Islet precursor cell (in vitro differentiated cells): ENCODE data around the gene FMN1.
A peak's percentile ranks its signal among the peaks of the same experiment; 100 is the strongest.

Experiments used
- DNase-seq: peaks from one replicate; pipeline ENCODE4 v3.0.0-alpha.2; 2018

The FMN1 gene

DNA sequence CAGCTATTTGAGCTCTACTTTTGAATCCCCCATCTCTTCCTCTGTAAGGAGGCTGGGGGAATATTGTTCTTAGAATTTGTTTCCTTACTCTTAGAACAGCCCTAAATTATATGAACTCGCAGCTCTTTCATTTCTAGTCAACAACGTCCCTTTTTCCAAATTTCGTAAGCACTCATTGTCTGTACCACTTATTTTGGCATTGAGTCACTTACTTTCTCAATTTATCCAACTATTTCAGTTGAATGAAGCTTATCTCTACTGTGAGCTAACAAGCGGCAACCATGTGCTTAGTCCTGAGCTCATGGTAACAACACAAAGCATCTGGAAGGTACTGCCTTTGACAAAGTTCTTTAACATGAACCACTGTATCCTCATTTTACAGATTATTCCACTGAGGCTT, 285.6 kb downstream of the FMN1 start:
- no peak for DNase-seq

DNA sequence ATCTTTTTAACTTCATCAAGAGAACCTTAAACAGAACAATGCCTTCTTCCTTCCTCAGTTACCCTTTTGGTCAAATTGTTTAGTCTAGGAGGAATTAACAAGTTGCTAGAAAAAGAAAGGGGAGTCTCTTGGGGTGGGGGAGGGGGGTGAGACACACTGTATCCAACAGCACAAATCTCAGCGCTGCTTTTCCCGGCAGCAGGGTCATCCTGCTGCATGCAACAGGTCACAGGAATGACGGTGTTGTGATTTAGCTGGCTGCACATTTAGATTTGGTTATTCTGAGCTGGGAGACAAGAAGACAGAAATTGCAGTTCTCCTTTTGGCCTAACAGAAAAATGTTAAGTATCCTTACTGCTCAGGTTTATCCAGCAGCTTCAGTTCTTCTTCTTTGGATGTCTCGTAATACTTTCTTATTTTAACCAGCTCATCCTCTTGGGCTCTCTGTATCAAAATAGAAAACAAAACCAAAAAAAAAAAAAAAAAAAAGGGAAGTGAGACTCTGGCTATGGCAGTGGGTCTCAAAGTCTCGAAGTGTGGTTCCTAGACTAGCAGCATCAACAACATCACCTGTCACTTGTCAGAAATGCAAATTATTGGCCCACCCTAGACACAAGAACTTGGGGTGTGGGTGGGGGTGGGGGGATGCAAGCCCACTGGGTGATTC, 286.2 kb downstream of the FMN1 start:
- DNase-seq = no peak

DNA sequence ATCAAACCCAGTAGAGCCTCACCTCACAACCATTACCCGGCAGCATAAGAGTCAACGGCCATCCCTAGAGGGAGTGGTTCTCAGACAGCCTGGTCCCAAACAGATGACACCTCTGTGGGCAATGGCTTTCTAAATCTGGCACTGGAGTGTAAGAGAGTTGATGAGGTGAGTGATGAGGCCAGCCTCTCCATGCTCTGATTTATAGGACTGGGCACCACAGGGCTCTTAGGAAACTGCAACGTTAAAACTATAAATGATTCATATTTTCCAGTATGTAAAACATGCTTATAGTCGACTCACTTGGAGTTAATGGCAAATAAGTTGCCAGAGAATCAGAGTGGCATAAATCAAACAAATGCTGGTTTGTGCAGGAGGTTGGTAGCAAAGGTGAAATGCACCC, 289.0 kb downstream of the FMN1 start:
- no peak for DNase-seq

GRCh38 chr15:32904448-32904847, 290.1 kb downstream of the FMN1 start:
- DNase-seq = no peak

- no peak for DNase-seq
These were observed 290.8 kb downstream of the FMN1 start for GRCh38 chr15:32903591-32904290.

- DNase-seq = no peak
These were observed 292.5 kb downstream of the FMN1 start for GRCh38 chr15:32901995-32902394.

DNA sequence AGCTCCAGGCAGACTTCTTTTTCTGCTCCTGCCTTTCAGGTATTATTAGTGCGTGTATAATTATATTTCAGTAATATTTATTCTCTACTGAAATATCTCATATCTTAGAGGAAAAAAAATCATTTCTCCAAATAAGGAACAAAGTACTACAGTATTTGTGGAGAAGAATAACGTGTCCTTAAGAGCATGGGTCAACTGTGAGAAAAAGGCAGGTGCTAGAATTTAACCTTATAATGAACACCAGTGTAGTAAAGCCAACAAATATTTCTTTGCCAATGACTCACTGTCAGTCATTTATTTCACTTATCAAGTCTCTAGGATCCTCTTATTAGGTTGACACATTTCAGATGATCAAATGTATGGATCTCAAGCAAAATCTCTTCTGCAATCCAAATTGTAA, 293.3 kb downstream of the FMN1 start:
- no peak for DNase-seq

- peak; percentile 81 for DNase-seq
These were observed 295.4 kb downstream of the FMN1 start for GRCh38 chr15:32899126-32899596.

DNA sequence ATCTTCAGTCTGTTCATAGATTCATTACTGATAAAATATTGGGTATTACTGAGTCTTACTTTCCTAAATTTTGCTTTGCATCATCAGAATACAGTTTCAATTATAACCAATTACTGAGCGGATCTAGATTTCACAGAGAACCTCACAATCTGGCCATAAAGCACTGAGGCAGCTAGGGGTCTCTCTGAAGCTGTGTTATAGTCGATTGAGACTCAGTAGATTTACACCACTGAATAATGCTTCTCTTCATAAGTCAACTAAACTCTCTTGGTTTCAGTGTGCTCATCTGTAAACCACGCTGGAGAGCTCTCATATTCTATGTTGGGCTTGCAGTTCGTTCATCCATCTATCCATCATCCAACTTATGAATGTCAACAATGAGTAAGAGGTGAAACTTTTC, 296.1 kb downstream of the FMN1 start:
- no peak for DNase-seq

DNA sequence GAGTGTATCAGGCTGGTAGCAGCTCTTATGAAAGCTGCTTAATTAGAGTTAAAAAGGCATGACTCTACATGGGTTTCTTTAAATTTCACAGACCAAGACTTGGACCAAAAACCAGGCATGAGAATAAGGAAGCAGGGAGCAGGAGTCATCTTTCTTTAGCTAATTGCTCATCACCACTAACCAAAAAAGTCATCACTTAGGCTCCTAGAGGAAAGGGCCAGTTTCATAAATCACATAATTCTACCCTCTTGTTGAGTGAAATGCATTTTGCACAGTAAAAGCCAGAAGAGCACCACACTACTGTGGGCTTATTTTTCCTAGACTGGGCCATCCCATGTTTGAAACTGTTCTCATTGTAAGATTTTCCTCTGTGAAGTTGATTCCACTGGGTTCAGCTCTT, 301.1 kb downstream of the FMN1 start:
- no peak for DNase-seq

- DNase-seq = no peak
These were observed 305.3 kb downstream of the FMN1 start for GRCh38 chr15:32889214-32889613.

GRCh38 chr15:32888221-32888761, 306.2 kb downstream of the FMN1 start:
- no peak for DNase-seq

- no peak for DNase-seq
These were observed 307.4 kb downstream of the FMN1 start for GRCh38 chr15:32887090-32887489.

GRCh38 chr15:32886459-32886858, 308.1 kb downstream of the FMN1 start:
- no peak for DNase-seq

DNA sequence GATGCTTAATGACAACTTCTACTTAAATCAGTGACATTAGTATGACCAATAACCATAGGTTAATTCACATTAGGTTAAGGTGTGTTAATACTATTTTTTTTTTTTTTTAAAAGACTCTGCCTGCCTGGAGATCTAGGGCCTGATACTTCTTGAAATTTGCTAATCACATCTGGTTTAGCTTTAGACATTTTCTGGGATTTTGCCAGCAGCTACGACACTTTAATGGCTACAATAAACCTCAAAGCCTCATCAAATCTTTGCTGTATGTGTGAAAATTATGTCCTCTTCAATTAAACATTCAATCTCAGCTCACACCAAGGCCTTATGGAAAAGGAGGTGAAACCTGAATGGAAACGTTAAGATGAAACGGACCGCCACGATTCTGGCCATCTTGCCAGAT, 308.8 kb downstream of the FMN1 start:
- no peak for DNase-seq

DNA sequence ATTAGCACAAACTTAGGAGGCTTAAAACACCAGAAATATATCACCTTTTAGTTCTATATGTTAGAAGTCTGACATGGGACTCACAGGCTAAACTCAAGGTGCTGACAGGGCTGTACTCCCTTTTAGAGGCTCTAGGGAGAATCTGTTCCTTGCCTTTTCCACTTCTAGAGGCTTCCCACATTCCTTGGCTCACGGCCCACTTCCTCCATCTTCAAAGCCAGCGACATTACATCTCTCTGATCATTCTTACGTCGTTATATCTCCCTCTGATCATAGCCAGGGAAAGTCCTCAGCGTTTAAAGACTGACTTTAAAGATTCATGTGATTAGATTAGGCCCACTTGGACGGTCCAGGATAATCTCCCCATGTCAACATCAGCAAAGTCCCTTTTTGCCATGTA, 310.4 kb downstream of the FMN1 start:
- no peak for DNase-seq

DNA sequence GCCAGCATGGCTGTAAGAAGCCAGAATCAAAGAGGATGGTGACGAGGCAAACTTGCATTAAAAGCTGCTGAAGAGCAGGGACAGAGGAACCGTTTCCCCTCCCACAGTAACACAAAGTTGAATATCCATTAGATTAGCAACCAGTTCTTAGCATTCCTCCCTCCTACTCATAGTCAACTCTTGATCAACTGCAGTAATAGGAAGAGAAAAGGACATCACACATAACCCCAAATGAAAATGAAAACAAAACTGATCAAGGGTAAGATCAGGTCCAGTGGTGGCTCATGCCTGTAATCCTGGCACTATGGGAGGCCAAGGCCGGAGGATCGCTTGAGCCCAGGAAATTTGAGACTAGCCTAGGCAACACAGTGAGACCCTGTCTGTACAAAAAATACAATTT, 311.6 kb downstream of the FMN1 start:
- DNase-seq = no peak

DNA sequence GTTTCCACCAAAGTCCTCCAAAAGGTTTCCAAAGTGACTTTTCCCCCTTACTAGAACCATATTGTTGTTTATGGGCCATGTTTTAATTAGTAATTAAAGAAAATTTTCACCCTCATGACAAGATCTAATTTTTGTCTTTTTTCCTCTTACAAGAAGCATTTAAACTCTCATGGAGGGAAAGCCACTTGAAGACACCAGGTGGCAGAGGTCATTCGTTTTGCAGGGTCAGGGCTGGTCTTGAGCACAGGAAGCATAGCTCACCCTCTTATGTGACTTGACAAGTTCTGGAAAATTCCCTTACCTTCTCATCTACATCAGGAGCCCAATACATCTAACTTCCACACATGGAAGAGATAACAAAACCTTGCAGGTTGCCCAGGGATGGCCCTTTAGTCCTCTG, 313.0 kb downstream of the FMN1 start:
- no peak for DNase-seq

- DNase-seq = no peak
These were observed 313.9 kb downstream of the FMN1 start for GRCh38 chr15:32880642-32881041.

DNA sequence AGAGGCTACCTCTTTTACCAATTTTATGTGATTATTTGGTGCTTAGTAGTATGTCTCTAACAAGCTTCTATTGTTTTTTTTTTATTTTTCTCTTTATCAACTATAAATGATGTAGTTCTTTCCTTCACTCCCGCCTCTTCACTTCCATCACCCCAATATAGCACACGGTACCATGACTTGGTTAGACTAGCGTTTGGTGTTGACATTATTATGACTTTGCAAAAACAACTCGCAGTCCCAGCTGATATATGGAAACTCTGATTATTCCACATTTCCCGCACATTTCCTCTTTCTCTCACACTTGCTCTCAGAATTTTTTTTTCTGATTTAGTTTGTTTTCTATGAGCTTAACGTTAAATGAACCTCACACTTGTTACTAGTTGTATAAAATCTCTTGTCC, 314.5 kb downstream of the FMN1 start:
- no peak for DNase-seq

- no peak for DNase-seq
These were observed 315.4 kb downstream of the FMN1 start for GRCh38 chr15:32878869-32879805.

DNA sequence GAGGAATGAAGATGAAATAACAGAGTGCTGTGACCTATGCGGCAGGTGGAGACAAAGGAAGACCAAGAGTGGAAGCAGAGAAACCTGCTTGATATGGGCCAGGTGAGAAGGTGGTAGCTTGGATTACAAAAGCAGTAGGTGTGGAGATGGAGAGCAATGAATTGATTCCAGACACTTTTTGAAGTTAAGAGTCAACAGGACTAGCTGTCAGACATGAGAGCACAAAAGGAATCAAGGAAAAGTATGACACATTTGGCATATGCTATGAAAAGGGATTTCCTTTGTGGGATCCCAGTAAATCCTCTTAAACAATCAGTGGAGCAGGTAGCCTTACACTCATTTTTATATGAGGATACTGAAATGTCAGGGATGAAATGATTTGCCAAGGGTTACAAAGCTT, 316.2 kb downstream of the FMN1 start:
- DNase-seq = no peak

GRCh38 chr15:32877252-32878019, 317.1 kb downstream of the FMN1 start:
- no peak for DNase-seq
